DMS 273 treated with DMSO at 0.1 percent for 48 hours (cell line): ENCODE data around the gene PCK1.
"Not testable (repeated sequence)": the region's sequence is repeated elsewhere in the genome, so short reads cannot be mapped to it uniquely, and the experiment has no call there.

Experiments used
- DNase-seq: peaks from one replicate; lab custom pipeline; 2025; lab: John Stamatoyannopoulos, UW

PCK1 gene

DNA sequence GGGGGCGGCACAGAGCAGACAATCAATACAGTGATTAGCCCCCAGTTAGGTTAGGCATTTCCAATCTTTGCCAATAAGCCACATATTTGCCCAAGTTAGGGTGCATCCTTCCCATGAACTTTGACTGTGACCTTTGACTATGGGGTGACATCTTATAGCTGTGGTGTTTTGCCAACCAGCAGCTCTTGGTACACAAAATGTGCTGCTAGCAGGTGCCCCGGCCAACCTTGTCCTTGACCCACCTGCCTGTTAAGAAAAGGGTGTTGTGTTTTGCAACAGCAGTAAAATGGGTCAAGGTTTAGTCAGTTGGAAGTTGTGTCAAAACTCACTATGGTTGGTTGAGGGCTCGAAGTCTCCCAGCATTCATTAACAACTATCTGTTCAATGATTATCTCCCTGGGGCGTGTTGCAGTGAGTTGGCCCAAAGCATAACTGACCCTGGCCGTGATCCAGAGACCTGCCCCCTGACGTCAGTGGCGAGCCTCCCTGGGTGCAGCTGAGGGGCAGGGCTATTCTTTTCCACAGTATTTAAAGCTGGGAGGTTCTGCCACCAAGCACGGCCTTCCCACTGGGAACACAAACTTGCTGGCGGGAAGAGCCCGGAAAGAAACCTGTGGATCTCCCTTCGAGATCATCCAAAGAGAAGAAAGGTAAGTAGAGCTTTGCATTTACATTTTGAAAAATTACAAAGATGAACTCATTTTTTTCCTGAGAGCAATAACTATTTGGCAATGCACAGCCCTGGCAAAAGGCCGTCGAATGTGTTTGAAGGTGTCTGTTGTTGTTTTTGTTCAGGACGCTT lies at the start of gene PCK1:
TSS of gene PCK1 (plus strand) at position 557 of the 802 bp plus-strand sequence. CDS start 302 bp downstream, outside the sequence.
- no peak for DNase-seq

DNA sequence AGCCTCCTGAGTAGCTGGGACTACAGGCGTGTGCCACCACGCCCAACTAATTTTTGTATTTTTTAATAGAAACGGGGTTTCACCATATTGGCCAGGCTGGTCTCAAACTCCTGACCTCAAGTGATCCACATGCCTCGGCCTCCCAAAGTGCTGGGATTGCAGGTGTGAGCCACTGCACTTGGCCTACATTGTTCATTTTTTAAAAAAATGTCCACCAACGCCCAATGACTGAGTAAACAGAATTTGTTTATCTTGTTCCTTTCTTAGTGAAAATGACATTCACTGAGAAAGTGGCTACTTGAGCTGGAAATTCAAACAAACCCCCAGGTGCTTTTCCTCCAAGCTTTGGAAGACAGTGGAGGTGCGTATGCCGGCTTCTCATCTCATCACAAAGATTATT lies 49.2 kb upstream of the PCK1 start:
- not testable (repeated sequence) for DNase-seq

DNA sequence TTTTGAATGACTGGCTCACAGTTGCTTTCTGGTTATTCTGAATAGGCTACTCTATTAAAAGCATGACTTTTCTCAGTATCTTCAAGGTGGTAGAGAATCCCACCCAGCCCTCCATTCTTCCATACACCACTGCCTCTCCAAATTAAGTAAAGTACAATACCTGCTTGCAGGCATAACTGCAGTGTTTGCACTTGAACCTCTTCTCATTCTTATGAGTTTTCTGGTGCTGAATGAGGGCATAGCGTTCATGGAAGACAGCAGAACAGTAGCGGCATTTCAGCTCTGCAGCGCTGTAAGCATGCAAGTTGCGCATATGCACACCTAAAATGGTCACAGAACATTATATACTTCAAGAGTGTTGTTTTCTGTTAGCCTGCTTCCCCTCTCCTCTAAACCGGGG lies 48.5 kb upstream of the PCK1 start:
- DNase-seq, result no peak

DNA sequence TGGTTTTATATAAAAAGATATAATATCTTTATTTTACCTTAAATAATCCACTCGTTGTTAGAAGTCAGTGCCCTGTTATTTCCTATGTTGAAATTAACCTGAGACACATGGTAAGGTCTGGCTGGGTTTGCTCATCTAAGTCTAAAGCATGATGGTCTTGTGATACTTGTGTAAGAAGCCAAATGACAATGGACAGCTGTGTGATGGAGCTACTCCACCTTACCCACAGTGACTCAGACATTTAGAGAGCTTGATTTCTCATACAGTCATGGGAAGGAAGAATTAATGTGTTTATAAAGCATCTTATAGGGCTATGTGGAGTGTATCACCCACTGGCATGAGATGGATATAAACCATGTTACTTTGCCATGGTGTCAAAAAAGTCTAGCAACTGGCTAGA lies 47.7 kb upstream of the PCK1 start:
- DNase-seq, result no peak

DNA sequence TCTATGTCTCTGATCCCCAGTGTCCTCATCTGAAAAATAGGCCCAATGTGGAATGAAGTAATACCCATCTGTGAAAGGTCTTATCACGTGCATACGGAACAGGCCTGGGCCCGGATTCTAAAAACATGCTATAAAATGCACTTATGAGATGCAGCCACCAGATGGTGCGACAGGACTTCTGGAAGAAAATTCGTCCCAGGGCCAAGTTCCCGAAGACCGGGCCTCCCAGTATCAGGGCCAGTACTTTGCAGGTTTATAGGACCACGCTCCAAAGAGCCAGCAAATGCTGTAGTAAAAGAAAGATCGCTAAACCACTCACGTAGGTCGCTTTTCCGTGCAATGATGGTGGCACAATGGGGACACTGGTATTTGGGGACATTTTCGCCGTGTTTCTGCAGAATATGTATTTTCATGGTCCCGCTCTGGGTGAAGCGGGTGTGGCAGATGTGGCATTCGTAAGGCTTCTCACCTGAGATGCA lies 46.6 kb upstream of the PCK1 start:
- peak; percentile 38 for DNase-seq

DNA sequence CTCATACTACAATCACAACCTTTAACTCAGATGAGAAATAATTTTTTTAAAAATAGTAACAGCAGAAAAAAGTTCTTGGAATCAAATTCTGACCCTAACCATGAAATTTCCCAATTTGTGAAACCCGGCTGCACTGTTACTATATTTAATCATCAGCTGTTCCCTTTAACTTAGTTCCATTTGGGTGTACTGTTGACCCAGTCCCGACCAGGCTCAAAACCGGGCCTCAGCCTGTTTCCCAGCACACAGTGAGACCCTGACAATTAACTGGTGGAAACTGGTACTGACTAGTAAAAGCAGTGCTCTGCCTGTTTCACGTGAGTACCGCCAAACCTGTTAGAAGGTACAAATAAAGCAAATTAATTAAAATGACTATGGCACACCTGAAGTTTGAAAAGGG lies 43.0 kb upstream of the PCK1 start:
- no peak for DNase-seq

DNA sequence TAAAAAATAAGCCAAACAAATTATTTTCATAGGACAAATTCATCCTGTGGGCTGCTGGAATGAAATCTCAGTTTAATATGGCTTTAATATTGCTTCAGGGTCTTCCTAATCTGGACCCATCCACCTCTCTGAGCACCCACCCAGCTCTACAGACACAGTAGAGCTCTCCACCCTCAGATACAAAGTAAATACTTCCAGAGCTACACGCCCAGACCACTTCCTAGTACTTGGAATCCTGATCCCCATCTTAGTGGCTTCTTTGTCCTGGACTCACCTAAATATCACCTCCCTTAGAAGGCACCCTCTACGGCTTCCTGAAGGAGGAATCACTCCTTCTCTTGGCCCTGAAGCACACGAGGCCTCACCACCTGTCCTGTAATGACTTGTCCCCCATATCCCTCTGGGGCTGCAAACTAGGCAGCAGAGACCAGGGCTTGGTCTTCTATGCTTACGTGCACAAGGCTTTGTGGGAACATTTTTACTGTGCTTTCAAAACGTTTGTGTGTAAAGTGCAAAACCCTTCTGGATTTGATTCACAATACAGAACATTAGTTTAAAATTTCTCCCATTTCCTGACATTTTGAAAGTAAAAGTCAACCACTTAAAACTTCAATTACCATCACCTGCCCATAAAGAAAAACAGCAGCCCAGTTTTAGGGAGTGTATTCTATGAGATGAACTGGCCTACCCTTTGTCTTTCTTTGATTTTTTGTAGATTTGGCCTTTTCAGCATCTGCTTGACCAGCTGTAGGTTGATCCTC lies 38.4 kb upstream of the PCK1 start:
- DNase-seq, result no peak

DNA sequence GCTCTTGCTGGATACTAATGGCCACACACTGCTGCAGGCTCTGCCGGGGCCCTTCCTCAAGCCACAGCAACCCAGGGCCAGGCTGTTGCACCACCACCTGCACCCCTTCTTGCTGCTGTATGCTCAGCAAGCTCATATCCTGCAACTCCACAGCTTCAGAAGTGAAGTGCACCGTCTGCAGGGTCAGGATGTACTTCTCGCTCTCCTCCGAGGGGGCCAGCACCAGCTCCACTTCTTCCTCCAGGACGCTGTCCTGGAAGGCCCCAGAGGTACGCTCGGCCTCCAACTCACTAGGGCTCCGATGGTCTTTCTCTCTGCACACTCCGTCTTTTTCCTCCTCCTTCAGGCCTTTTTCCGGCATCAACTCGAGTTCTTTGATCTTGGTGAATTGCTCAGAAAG lies 37.1 kb upstream of the PCK1 start:
- no peak for DNase-seq

DNA sequence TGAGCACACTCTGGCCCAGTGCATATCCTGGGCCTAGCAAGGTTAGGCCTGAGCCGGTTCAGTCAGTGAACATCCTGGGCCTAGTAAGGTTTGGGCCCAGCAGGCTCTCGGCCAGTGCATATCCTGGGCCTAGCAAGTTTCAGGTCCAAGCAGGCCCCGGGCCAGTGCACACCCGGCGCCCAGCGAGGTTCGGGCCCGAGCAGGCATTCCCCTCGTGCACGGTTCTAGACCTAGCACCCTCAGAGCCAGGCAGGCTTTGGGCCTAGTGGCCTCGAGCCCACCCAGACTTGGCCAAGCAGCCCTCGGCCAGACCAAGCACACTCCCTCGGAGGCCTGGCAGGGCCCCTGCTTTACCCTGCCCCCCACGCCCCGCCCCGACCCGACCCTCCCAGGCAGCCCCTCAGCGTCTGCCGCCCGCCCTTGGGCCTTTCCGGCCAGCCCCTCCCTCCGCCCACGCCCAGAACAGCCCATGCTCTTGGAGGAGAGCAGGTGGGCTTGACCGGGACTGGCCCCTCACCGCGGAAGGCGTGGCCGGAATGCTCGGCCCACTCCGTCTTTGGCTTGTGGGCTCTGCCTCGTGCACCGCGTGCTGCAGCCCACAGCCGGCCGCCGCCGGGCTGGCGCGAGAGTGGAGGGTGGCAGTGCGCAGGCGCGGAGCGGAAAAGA lies 36.3 kb upstream of the PCK1 start, which contains the start of gene CTCFL:
TSS of gene CTCFL (minus strand) at position 630 of the 666 bp plus-strand sequence. CDS start 935 bp downstream, outside the sequence.
- no peak for DNase-seq

DNA sequence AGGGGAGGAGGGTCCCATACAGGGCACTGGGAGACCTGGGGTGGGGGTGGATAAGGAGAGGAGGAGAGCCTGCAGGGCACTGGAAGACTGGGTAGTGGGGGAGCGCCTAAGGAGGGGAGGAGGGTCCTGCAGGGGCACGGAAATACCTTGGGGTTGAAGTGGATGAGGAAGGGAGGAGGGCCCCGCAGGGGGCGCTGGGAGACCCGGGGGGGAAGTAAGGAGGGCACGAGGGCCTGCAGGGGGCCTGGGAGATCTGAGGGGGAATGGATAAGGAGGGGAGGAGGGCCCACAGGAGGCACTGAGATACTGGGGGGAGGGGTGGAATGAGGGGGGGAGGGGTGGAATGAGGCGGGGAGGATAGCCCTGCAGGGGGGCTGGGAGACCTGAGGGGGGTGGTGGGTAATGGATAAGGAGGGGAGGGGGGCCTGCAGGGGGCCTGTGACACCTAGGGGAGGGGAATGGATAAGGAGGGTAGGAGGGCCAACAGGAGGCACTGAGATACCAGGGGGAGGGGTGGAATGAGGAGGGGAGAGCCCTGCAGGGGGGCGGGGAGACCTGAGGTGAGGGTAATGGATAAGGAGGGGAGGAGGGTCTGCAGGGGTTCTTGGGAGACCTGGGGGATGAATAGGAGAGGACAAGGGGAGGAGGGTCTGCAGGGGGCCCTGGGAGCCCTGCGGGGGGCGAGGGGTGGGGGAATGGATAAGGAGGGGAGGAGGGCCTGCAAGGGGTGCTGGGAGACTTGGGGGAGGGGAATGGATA lies 35.4 kb upstream of the PCK1 start:
- DNase-seq, result no peak

DNA sequence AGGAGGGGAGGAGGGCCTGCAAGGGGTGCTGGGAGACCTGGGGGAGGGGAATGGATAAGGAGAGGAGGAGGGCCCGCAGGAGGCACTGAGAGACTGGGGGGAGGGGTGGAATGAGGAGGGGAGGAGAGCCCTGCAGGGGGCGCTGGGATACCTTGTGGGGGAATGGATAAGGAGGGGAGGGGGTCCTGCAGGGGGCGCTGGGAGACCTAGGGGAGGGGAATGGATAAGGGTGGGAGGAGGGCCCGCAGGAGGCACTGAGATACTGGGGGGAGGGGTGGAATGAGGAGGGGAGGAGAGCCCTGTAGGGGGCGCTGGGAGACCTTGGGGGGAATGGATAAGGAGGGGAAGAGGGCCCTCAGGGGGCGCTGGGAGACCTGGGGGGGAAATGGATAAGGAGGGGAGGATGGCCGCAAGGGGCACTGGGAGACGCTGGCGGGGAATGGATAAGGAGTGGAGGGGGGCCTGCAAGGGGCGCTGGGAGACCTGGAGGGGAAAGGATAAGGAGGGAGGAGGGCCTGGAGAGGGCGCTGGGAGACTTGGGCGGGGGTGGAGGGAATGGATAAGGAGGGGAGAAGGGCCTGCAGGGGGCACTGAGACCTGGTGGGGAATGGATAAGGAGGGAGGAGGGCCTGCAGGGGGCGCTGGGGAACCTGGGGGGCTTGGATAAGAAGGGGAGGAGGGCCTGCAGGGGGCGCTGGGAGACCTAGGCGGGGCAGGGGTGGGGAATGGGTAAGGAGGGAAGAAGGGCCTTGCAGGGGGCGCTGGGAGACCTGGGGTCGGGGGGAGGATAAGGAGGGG lies 34.6 kb upstream of the PCK1 start:
- DNase-seq, result no peak

DNA sequence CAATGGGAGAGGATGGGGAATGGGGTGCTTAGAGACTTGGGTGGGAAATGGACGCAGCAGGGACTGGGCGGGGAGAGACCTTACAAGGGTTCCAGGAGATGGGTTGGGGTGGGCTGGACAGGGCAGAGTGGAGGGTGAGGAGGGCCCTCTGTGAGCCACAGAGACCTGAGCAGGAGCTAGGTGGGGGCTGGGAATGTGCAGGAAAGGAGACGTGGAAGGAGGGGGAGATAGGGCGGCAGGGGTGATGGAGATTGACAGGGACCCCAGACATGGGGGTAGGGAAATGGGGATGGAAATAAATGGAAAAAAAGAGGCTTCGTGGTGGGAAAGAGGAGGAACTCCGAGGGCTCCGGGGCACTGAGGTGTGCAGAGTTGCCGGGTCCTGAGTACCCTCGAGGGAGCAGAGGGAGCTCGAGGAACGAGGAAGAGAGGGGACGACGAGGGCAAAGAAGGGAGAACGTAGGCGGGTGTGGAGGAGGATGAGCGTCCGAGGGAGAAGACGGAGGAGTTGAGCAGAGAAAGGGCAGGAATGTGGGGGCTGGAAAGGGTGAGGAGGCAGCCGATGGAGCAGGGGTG lies 33.9 kb upstream of the PCK1 start:
- no peak for DNase-seq

DNA sequence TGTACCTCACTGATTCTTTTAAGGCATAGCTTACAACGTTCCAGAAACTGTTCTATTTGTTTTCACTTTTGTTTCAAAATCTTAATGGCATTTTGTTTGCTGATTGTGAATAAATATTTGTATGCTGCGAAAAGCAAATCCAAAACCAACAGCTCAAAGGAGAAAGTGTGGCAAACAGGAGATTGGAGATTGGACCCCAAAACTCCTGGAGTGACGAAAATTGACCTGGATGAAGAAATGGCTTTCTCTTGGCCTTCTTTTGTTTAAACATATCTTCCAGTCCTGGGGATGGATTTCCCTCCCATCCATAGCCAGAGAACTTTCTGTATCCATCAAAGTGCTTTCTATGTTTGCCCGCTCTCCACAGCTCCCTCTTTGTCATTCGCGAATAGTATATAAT lies 33.2 kb upstream of the PCK1 start:
- no peak for DNase-seq

DNA sequence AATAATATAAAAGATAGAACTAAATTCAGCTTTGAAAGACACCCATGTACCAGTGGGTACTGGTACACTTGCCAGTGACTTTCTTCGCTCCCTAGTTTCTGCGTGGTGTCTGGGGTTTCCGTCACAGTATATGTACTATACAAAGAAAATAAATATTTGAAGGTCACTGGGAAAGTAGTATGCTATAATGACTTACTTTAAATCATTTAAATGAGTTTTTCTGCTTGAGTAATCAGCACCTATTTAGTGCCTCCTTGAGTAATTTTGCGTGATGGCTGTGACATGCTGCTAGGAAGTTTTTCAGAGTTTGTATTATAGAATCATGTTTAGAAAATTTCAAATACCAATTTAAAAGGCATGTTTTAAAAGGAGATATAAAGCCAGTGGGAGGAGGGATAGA lies 32.8 kb upstream of the PCK1 start:
- DNase-seq, result no peak

DNA sequence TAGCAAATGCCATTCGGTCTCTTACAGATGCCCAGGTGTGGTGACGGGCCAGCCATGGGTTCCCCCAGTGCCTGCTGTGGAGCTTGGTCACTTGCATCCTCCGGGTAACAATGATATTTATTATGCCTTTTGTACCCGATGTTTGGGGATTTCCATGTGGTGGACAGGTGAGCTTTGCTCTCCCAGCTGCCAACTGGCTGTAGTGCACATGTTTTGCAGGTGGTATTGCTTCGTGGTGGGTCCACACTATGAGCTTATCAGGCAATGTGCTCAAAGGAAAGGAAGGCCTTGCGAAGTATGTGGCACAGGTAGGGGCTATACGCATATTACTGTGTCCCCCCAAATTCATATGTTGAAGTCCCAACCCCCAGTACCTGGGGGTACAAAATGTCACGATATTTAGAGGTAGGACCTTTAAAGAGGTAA lies 31.7 kb upstream of the PCK1 start:
- no peak for DNase-seq

DNA sequence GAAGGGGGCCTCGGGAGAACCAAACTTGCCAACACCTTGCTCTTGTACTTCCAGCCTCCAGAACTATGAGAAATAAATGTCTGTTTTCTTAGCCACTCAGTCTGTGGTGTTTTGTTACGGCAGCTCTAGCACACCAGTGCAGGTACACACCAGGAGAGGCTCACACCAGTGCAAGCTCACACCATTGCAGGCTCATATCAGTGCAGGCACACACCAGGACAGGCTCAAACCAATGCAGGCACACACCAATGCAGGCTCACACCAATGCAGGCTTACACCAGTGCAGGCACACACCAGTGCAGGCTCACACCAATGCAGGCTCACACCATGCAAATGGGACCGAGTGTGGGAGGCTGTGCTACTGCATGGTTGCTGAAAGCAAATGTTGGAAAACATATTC lies 31.1 kb upstream of the PCK1 start:
- DNase-seq, result no peak

DNA sequence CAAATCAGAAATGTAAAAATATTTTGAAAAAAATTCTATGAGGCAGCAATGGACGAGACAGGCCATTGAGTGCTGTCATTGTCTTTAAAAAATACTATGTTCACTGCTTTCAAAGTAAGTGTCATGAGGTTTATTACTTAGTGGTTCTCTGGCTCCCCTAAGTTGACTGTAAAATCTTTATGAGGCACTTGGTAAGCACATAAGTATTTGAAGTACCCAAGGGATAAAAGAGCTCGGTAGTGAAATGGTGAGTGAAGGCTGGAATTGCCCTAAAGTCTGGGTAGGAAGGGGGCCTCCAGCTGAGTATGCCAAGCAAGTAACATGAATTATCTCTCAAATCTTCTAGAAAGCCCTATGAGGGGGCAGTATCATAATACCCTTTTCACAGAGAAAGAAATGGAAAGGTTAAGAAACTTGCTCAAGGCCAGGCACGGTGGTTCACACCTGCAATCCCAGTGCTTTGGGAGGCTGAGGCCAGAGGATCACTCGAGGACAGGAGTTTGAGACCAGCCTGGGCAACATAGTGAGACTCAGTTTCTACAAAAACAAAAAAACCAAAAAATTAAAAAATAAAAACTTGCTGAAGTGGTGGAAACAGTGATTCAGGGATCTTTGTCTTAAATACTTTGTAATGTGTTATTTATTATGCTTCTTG lies 30.5 kb upstream of the PCK1 start:
- DNase-seq, result no peak

DNA sequence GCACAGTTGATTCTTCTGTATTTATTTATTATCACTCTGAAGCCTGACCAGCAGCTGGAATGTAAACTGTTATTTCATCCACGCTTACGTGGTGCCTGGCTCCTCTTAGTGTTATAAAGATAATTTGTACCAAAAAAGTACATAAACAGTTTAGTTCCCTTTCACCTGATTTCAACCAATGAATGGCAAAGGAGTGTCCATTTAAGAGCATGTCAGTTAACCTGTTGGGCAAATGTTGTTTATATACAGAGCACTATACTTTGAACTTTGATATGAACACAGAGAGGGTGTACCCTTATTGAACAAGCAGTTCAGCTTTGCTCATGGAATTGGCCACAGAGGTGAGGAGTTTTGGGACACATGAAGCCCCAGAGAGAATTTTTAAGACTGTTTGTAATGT lies 28.8 kb upstream of the PCK1 start:
- no peak for DNase-seq

DNA sequence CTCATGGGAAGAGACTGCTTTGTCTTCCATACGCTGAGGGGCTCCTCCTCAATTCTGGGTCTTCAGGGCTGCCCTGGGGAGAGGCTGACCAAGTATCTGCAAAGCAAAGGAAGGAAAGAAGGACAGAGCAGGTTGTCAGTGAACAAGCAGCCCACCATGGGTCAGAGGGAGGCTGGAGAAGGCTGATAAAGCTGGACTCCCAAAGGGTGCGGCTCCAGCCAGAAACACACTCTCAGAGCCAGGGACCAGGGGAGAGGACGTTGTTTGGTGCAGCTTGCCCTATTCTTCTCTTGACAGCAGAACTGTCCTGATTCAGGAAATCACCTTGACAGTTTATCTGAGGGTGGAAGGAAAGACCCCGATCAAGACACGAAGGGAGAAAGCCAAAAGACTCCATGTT lies 25.6 kb upstream of the PCK1 start:
- no peak for DNase-seq

DNA sequence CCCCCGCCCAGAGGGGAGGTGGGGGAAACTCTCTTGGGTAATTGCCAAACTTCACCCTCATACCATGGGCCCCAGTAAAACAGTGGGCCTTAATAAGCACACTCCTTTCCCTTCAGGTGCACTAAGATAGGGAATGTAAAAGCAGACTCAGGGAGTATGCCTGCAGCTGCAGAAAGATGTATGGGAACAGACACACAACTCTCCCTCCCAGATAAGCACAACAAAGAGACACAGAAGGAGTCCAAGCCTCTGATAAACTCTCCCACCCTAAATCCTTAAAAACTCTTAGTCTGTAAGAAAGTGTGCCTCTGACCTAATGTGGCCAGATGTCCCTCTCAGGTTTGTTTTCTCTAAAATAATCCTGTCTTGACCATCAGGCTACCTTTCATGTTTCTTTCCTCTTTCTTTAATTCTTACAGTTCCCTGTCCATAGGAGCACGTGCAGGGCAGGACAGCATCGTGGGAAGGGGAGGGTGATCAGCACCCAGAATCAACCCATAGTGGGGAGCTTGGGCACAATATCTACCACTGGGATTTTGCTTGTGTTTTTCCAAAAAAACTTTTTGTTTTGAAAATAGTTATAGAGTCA lies 24.7 kb upstream of the PCK1 start:
- no peak for DNase-seq
